ENCODE measurements around the gene BHLHE40. TPM values are rescaled to one million over a fixed set of nuclear protein-coding genes. Genes with fewer than 3 reads are reported as not detected.

Gene BHLHE40
- total RNA-seq, 1 donor from 2014 or later: 42.9 TPM

GRCh38 chr3:5019411-5020241 lies 40.4 kb downstream of the BHLHE40 start:
- FAIRE-seq (no peak), DNase-seq (ENCODE audit: low read depth) (peak; percentile 71)
- H3K4me3 ChIP-seq (ENCODE audit: low read depth, low read length): no peak overlapping the region
- H3K27me3 ChIP-seq (ENCODE audit: control insufficient read depth, insufficient read depth, low read length): no peaks in the 10 kb centered on the region
- no peak for TF ChIP-seq CTCF (IDR thresholded peaks at IDR 0.05; ENCODE audit: insufficient read depth, low read length, severe bottlenecking)
- H3K36me3 ChIP-seq (ENCODE audit: control insufficient read depth, insufficient read depth, low read length): no peaks in the 10 kb centered on the region

GRCh38 chr3:5020242-5020722 lies 41.0 kb downstream of the BHLHE40 start:
- DNase-seq (ENCODE audit: low read depth) (peak; percentile 68), FAIRE-seq (no peak)
- Histone ChIP-seq H3K4me3 (ENCODE audit: low read depth, low read length) (no peak overlapping the region), H3K36me3 (ENCODE audit: control insufficient read depth, insufficient read depth, low read length) (no peaks in the 10 kb centered on the region), H3K27me3 (ENCODE audit: control insufficient read depth, insufficient read depth, low read length) (no peaks in the 10 kb centered on the region)
- TF ChIP-seq CTCF (IDR thresholded peaks at IDR 0.05; ENCODE audit: insufficient read depth, low read length, severe bottlenecking): no peak

- peak; percentile 96 for DNase-seq (ENCODE audit: low read depth)
- no peaks in the 10 kb centered on the region for H3K27me3 ChIP-seq (ENCODE audit: control insufficient read depth, insufficient read depth, low read length)
- TF ChIP-seq CTCF (IDR thresholded peaks at IDR 0.05; ENCODE audit: insufficient read depth, low read length, severe bottlenecking): no peak
- FAIRE-seq: no peak
- H3K4me3 ChIP-seq (ENCODE audit: low read depth, low read length): no peak overlapping the region
- H3K36me3 ChIP-seq (ENCODE audit: control insufficient read depth, insufficient read depth, low read length): no peaks in the 10 kb centered on the region
Measured at GRCh38 chr3:5021116-5022092, 42.2 kb downstream of the BHLHE40 start.

GRCh38 chr3:5022187-5022965 lies 43.1 kb downstream of the BHLHE40 start:
- peak; percentile 98 for DNase-seq (ENCODE audit: low read depth)
- no peak overlapping the region for H3K4me3 ChIP-seq (ENCODE audit: low read depth, low read length)
- TF ChIP-seq CTCF (IDR thresholded peaks at IDR 0.05; ENCODE audit: insufficient read depth, low read length, severe bottlenecking): no peak

GRCh38 chr3:5022966-5023776 lies 43.9 kb downstream of the BHLHE40 start:
- H3K4me3 ChIP-seq (ENCODE audit: low read depth, low read length): no peak overlapping the region
- FAIRE-seq: no peak
- H3K27me3 ChIP-seq (ENCODE audit: control insufficient read depth, insufficient read depth, low read length): no peaks in the 10 kb centered on the region
- peak; percentile 100 for DNase-seq (ENCODE audit: low read depth)
- H3K36me3 ChIP-seq (ENCODE audit: control insufficient read depth, insufficient read depth, low read length): no peaks in the 10 kb centered on the region
- no peak for TF ChIP-seq CTCF (IDR thresholded peaks at IDR 0.05; ENCODE audit: insufficient read depth, low read length, severe bottlenecking)

More at GRCh38 chr3:5022187-5022965, 43.1 kb downstream of the BHLHE40 start:
- no peak for FAIRE-seq
- no peaks in the 10 kb centered on the region for H3K36me3 ChIP-seq (ENCODE audit: control insufficient read depth, insufficient read depth, low read length)
- no peaks in the 10 kb centered on the region for H3K27me3 ChIP-seq (ENCODE audit: control insufficient read depth, insufficient read depth, low read length)
